Jurkat, Clone E6-1 (cell line): Measurements from ENCODE around the gene DIP2B.

ENCODE experiments used
- DNase-seq: peaks from one replicate; pipeline ENCODE4 v3.0.0-alpha.2; 2011; ENCODE audit warnings: low read depth, low spot score
- H3K4me3 ChIP-seq: 2 replicates; pipeline ENCODE4 v1.5.1; 2011; ENCODE audit warnings: mild to moderate bottlenecking, low read length, control low read depth, moderate library complexity

The DIP2B gene

GRCh38 chr12:50599366-50600095 lies 94.7 kb downstream of the DIP2B start:
- no peak overlapping the region for H3K4me3 ChIP-seq
- DNase-seq, result no peak

DNA sequence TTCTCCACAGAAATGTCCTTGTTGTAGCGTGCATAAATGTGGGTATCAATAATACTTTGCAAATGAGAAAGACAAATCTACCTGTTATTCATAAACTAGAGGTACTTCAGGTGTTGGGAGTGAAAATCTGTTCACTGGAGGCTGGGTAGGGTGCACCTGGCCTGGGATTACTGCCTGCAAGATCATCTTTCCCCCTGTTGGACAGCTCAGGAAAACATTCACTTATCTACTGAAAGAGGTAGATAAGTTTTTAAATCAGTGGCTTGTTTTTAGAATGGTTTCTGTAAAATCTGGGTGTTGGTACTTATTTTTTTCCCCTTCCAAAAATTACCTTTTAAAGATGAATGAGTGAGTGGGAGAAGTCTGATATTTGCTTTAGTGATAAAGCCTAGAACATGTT lies 95.6 kb downstream of the DIP2B start:
- DNase-seq, result no peak

DNA sequence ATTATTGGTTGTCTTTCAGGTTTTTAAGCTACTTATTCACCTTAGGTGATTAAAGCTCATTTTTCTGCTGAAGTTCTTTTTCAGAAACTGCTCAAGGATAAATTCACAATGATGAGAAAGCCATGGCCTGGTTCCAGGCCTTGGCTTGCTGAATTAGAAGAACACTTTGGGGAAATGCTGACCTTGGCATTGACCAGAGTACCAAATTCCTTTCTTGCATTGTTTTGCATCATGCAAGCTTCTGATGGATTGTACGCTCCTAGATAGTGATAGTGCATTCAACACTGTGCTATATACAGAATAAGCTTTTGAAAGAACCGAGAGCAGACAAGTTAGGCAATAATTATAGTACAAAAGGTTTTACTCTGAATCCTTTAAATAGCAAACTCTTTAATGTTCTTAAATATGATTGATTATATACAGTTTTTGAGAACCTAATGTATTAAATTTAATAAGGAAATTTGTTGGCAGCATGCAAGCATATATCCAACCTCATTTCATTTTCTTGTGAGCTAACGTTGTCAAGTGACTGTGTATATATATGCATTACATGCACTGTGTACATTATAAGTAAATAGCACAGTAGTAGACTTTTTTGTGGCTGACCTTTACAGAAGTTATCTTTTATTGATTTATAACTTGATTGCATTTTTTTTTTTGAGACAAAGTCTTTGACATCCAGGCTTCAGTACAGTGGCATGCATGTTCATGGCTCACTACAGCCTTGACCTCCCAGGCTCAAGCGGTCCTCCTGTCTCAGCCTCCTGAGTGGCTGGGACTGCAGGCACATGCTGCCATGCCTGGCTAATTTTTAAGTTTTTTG lies 99.2 kb downstream of the DIP2B start:
- DNase-seq, result no peak
- no peak overlapping the region for H3K4me3 ChIP-seq

More for the DNA sequence above, 95.6 kb downstream of the DIP2B start:
- no peak overlapping the region for H3K4me3 ChIP-seq

GRCh38 chr12:50604640-50604920 lies 99.8 kb downstream of the DIP2B start:
- DNase-seq, result no peak

DNA sequence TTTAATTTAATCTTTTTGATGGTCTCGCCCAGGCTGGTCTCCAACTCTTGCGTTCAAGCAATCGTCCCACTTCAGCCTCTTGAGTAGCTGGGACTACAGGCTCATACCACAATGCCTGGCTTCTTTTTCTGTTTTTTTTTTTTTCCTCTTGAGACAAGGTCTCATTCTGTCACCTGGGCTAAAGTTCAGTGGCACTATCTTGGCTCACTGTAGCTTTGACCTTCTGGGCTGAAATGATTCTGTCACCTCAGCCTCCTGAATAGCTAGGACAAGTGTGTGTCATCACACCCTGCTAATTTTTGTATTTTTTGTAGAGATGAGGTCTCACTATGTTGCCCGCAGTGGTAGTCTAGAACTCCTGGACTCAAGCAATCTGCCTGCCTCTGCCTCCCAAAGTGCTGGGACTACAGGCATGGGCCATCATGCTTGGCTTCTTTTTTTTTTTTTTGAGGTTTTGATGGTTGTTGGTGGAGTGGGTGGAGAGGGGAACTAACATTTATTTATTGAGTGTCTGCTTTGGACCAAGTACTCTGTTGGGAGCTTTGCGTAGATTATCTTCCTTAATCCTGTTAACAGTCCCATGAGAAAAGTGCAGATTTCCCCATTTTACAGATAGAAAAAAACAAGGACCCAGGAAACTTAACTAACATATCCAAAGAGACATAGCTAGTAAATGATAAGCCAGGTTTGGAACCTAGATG lies 102.0 kb downstream of the DIP2B start:
- DNase-seq, result no peak
- no peak overlapping the region for H3K4me3 ChIP-seq

More at GRCh38 chr12:50604640-50604920, 99.8 kb downstream of the DIP2B start:
- H3K4me3 ChIP-seq, result no peak overlapping the region

- DNase-seq, result no peak
- H3K4me3 ChIP-seq, result no peak overlapping the region
These were observed 104.6 kb downstream of the DIP2B start for GRCh38 chr12:50609292-50609874.

DNA sequence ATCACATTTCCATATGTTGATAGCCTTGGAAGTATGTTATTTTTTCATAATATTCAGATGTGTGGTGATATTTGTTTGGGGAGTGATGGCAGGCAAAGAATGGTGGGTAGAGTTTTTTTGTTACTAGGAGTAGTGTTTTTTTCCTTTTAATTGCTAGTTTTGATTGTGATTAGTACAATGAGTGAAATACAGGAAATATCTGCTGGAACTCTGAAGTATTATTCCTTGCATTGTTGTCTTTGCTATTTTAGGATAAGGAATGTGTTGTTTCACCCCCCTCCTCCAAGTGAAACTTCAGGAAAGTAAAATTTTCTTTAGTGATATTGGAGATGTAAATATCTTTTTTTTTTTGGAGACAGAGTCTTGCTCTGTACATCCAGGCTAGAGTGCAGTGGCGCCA lies 105.4 kb downstream of the DIP2B start:
- H3K4me3 ChIP-seq, result no peak overlapping the region
- DNase-seq, result no peak

DNA sequence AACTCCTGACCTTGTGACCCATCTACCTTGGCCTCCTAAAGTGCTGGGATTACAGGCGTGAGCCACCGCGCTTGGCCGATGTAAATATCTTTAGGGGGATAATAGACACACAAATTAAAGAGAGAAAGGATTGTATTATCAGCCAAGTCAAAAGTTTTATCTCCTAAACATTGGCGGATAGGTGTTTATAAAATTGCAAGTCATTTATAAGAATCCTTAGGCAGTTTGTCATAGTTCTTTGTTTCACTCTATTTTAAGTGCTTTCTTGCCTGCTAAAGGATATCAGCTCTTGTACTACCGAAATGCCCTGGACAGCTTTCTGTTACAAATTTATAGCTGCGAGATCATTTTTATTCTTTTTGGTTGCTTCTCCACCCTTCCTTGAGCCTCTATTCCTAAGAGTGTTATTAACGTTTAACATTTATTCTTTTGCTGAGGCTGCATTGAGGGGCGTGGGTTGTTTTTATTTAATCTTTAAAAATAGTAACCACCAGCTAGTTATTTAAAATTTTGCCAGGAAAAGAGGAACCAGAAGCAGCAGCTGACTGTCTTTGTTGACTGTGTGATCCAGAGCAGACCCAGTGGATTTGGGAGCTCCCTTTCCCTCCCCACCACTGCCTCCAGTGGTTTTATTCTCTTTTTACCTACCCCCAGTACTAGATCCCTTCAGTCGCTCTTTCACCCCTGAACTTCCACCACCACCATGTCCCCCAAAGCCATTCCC lies 106.4 kb downstream of the DIP2B start:
- H3K4me3 ChIP-seq, result no peak overlapping the region
- DNase-seq, result no peak

- no peak for DNase-seq
- no peak overlapping the region for H3K4me3 ChIP-seq
These were observed 108.1 kb downstream of the DIP2B start for GRCh38 chr12:50612882-50613281.

DNA sequence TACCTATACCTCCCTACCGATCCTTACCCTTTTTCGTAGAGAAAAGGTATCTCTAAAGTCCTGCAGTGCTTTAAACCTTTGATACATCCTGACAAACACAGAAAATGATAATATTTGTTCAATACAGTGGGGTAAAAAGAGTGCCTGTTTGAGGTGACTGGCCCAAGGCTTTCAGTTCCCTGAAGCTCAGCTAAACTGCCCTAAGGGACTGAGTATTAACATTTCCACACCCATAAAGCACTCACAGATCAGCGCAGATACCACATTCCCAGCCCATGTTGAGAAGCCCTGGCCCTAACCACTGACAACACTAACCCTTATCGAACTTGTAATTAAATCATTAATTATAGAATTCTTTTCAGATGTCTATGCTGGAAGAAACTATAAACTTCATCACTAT lies 108.7 kb downstream of the DIP2B start:
- H3K4me3 ChIP-seq, result no peak overlapping the region
- no peak for DNase-seq

DNA sequence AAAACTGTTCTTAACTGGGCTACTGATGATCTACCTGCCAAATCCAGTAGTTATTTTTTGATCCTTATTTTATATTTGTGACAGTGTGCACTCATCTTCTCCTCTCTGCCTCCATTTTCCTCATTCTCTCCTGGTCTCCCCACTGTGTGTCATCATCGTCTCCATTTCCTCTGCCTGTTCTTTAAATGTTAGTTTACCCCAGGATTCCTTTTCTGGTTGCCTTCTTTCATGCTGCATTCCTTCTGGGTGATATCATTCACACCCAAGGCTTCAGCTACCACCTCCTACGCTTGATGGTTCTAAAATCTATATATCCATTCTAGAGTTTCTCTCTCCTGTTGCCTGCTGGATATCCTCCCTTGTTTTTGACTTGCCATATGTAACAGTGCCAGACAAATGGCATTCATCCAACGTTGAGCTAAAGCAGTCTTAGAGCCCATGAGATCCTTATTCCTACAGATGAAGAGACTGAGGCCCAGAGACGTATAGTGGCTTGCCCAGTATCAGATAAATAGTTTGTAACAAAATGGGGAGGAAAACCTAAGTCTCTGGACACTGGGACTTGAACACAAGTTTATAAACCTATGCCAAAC lies 109.5 kb downstream of the DIP2B start:
- no peak overlapping the region for H3K4me3 ChIP-seq
- DNase-seq, result no peak

- DNase-seq, result no peak
- no peak overlapping the region for H3K4me3 ChIP-seq
These were observed 110.5 kb downstream of the DIP2B start for GRCh38 chr12:50615145-50615906.

GRCh38 chr12:50615907-50616296 lies 111.1 kb downstream of the DIP2B start:
- DNase-seq, result no peak
- no peak overlapping the region for H3K4me3 ChIP-seq

GRCh38 chr12:50617657-50618056 lies 112.9 kb downstream of the DIP2B start:
- H3K4me3 ChIP-seq, result no peak overlapping the region
- DNase-seq, result no peak

DNA sequence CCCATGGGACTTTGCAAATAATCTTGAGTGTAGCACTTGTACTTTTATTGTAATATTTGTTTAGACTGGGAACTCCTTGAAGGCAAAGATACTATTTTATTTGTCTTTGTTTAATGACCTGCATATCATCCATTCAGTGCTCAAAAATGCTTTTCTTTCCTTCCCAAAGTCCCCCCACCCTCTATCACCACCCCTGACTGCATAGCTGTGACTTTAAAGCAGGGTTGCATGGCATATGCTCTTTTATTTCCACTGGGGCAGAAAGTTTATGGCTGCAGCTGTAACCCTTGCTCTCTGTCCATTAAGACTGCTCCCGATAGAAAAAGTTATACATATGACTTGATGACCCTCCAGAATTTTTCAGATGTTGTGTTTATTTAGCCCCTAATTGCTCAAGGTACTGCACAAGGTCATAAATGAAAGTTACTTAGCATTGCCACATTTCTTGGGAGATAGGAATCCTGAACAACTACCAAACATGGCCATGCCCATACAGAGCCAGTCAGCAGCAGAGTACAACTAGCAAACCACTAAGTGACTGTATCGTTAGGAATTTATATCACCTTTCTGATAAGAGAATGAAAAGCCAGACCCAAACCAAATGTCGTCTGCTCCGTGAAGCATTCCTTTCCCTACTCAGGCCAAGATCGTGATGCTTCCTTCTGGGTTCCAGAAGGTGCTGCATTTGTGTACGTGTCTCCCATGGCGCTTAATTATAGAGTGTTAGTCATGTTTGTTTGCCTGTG lies 114.3 kb downstream of the DIP2B start:
- no peak overlapping the region for H3K4me3 ChIP-seq
- DNase-seq, result no peak

DNA sequence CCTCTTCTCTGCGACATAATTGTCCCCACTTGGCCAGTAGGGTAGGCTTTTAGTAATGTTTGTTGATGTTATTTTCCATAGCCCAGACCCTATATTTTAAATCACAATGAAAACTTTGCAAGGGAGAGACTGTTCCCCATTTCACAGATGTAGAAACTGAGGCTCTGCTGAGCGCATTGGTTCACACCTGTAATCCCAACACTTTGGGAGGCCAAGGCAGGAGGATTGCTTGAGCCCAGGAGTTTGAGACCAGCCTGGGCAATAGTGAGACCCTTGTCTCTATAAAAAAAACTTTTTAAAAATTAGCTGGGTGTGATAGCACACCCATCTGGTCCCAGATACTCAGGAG lies 114.8 kb downstream of the DIP2B start:
- H3K4me3 ChIP-seq, result no peak overlapping the region
- no peak for DNase-seq

DNA sequence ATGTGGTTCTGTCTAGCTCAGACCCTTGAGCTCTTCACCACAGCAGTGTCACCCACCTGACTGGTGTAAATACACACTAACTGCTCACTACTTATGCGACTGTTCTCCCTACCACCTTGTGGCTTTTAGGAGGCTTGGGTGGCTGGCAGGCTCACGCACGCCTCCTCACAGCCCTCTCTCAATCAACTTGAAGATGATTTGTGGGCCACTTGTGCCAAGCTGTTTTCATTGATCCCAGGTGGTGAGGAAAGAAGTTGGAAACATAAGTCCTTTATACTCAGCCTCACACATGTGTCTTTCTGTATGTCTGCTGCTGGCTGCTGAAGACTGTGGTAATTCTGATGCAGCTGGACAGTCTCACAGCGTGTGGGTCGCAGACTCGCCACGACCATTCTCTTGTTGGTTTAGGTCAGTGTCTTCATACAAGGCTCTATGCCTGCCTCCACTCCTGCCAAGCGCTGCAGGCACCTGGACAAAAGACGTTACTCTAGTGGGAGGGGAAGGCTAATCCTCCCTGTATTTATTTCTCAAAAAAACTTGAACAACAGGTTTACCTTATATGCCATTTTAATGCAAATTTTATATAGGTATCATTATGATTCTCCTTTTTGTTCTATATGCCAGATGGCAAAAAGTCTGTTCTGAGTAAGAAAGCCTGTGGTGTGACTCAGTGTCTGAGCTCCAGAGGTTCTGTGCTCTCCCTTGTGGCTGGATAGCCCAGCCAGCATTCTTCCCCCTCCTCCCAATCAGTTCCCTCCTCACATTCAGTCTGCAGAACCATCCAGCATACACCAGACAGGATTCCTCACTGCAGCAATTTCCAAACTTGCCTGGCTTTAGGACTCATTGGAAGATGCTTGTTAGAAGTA lies 115.6 kb downstream of the DIP2B start:
- peak; percentile 76 for DNase-seq
- no peak overlapping the region for H3K4me3 ChIP-seq
